Hepatocyte (in vitro differentiated cells): ENCODE data around the gene CXADR. TPM values are rescaled to one million over a fixed set of nuclear protein-coding genes. Genes with fewer than 3 reads are reported as not detected.

ENCODE experiments used
- DNase-seq: peaks from one replicate; pipeline ENCODE4 v3.0.0-alpha.2; 2016; ENCODE audit warnings: low spot score
- H2AFZ ChIP-seq: fragments of 200-600 bp; sonication (generic); 2 replicates; pipeline ENCODE4 v1.6.0; 2016; ENCODE audit warnings: antibody characterized with exemption, mild to moderate bottlenecking
- H3K27ac ChIP-seq: fragments of 200-600 bp; sonication (generic); 2 replicates; pipeline ENCODE4 v1.5.1; 2016; ENCODE audit warnings: mild to moderate bottlenecking
- H3K27me3 ChIP-seq: fragments of 200-600 bp; sonication (generic); 2 replicates; pipeline ENCODE4 v1.6.1; 2016
- H3K36me3 ChIP-seq: fragments of 200-600 bp; sonication (generic); replicated peaks from 2 replicates; pipeline ENCODE4 v1.5.1; 2016; ENCODE audit warnings: low read depth; ENCODE audit not compliant: insufficient read depth
- H3K4me1 ChIP-seq: fragments of 200-600 bp; sonication (generic); 2 replicates; pipeline ENCODE4 v1.5.1; 2016; ENCODE audit warnings: mild to moderate bottlenecking, moderate library complexity; ENCODE audit not compliant: insufficient read depth
- H3K4me2 ChIP-seq: fragments of 200-600 bp; sonication (generic); 2 replicates; pipeline ENCODE4 v1.6.0; 2016
- H3K4me3 ChIP-seq: fragments of 200-600 bp; sonication (generic); 2 replicates; pipeline ENCODE4 v1.5.1; 2016; ENCODE audit warnings: mild to moderate bottlenecking
- H3K79me2 ChIP-seq: fragments of 200-600 bp; sonication (generic); 2 replicates; pipeline ENCODE4 v1.6.0; 2017; ENCODE audit warnings: mild to moderate bottlenecking
- H3K9me2 ChIP-seq: fragments of 200-600 bp; sonication (generic); replicated peaks from 2 replicates; pipeline ENCODE4 v1.6.0; 2017; ENCODE audit warnings: mild to moderate bottlenecking; ENCODE audit not compliant: insufficient read depth
- H3K9me3 ChIP-seq: fragments of 200-600 bp; sonication (generic); 2 replicates; pipeline ENCODE4 v1.5.1; 2016; ENCODE audit warnings: low read depth, mild to moderate bottlenecking
- H4K20me1 ChIP-seq: fragments of 200-600 bp; sonication (generic); 2 replicates; pipeline ENCODE4 v1.6.0; 2016; ENCODE audit warnings: mild to moderate bottlenecking; ENCODE audit not compliant: insufficient read depth, poor library complexity, severe bottlenecking
- EZH2 ChIP-seq: fragments of 200-600 bp; sonication (generic); IDR thresholded peaks from 2 replicates; pipeline ENCODE4 v1.6.1; 2016; ENCODE audit warnings: antibody characterized with exemption, mild to moderate bottlenecking, borderline replicate concordance
- EZH2phosphoT487 ChIP-seq: fragments of 200-600 bp; sonication (generic); IDR thresholded peaks from one replicate; pipeline ENCODE4 v1.6.1; 2018; ENCODE audit warnings: antibody characterized with exemption, mild to moderate bottlenecking, low read depth, moderate library complexity; ENCODE audit not compliant: unreplicated experiment, severe bottlenecking
- WGBS: methylation state at CpG from one replicate; pipeline ENCODE4 v1.1.6; 2016; ENCODE audit warnings: low lambda C conversion rate; ENCODE audit errors: missing lambda C conversion rate; 5-methylcytosine and 5-hydroxymethylcytosine counted together
- polyA plus RNA-seq: library from polyadenylated mRNA; unstranded; fragments of >200 nt; fragmentation: Nextera tagmentation; extraction: Ambion mirVana; gene quantifications from 2 replicates; pipeline ENCODE4 v1.2.1, GENCODE V29; 2016
- total RNA-seq: library from RNA; depleted of rRNA; stranded (reverse); fragments of >200 nt; gene quantifications from 2 replicates; pipeline ENCODE4 v1.2.3, GENCODE V29; 2014
- TF ChIP-seq, protein P1 (sequence below): fragments of 200-600 bp; sonication (generic); IDR thresholded peaks from 2 replicates; pipeline ENCODE4 v1.5.1; 2016; ENCODE audit warnings: antibody characterized with exemption, mild to moderate bottlenecking; ENCODE audit not compliant: poor library complexity

The CXADR gene
- total and polyA plus RNA-seq, 2 experiments from 2014 or later = 75.0 to 93.4 TPM

DNA sequence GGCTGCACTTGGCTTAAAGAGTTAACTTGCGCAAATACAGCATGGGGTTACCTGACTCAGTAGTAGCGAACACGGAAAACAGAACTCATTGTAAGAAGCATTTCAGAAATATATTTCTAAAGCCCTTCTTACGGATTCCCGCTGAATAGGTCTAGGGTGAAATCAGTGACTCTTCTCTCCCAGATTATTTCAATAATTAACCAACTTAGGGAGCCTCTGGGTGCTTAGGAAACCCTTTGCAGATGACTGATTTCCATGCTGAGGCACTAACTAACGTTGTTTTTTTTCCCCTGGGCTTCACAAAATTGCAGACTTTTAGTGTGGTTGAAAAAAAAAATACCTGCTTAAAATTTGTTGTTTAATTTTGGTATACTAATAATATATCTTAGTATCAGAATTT, 59.6 kb downstream of the CXADR start:
- Histone ChIP-seq H3K27me3 (no peaks in the 10 kb centered on the region), H4K20me1 (no peaks in the 10 kb centered on the region), H3K4me2 (no peak overlapping the region), H3K9me2 (no peaks in the 10 kb centered on the region), H3K36me3 (no peaks in the 10 kb centered on the region), H2AFZ (no peak overlapping the region), H3K9me3 (no peaks in the 10 kb centered on the region), H3K27ac (no peak overlapping the region), H3K4me1 (peaks cover 3% of the 10 kb centered on the region), H3K79me2 (no peaks in the 10 kb centered on the region), H3K4me3 (no peak overlapping the region)
- WGBS = 62% methylated on average over 6 of the region's 6 CpGs
- TF ChIP-seq EZH2phosphoT487 = no peak
- no peak for DNase-seq

DNA sequence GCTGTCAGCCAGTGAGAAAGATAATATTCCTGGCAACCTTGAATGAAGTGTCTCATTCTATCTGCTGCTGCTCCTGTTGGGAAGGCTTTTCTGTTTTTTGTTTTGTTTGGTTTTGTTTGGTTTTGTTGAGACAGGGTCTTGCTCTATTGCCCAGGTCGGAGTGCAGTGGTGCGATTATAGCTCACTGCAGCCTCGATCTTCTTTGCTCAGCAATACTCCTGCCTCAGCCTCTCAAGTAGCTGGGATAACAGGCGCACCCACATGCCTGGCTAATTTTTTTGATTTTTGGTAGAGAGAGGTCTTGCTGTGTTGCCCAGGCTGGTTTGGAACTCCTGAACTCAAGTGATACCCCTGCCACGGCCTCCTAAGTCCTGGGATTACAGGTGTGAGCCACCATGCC, 62.2 kb downstream of the CXADR start:
- WGBS = 98% methylated on average over 5 of the region's 5 CpGs
- no peak overlapping the region for H3K4me2 ChIP-seq
- no peaks in the 10 kb centered on the region for H3K36me3 ChIP-seq
- no peak for DNase-seq
- no peaks in the 10 kb centered on the region for H3K9me2 ChIP-seq
- no peaks in the 10 kb centered on the region for H4K20me1 ChIP-seq
- no peak overlapping the region for H3K4me3 ChIP-seq
- TF ChIP-seq EZH2phosphoT487 = no peak
- TF ChIP-seq, protein P1, sequence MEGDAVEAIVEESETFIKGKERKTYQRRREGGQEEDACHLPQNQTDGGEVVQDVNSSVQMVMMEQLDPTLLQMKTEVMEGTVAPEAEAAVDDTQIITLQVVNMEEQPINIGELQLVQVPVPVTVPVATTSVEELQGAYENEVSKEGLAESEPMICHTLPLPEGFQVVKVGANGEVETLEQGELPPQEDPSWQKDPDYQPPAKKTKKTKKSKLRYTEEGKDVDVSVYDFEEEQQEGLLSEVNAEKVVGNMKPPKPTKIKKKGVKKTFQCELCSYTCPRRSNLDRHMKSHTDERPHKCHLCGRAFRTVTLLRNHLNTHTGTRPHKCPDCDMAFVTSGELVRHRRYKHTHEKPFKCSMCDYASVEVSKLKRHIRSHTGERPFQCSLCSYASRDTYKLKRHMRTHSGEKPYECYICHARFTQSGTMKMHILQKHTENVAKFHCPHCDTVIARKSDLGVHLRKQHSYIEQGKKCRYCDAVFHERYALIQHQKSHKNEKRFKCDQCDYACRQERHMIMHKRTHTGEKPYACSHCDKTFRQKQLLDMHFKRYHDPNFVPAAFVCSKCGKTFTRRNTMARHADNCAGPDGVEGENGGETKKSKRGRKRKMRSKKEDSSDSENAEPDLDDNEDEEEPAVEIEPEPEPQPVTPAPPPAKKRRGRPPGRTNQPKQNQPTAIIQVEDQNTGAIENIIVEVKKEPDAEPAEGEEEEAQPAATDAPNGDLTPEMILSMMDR = no peak
- TF ChIP-seq EZH2 = no peak
- peaks cover 3% of the 10 kb centered on the region for H3K4me1 ChIP-seq
- no peaks in the 10 kb centered on the region for H3K9me3 ChIP-seq
- H3K27me3 ChIP-seq = no peaks in the 10 kb centered on the region
- no peak overlapping the region for H3K27ac ChIP-seq
- peaks cover 2% of the 10 kb centered on the region for H3K79me2 ChIP-seq
- no peak overlapping the region for H2AFZ ChIP-seq

DNA sequence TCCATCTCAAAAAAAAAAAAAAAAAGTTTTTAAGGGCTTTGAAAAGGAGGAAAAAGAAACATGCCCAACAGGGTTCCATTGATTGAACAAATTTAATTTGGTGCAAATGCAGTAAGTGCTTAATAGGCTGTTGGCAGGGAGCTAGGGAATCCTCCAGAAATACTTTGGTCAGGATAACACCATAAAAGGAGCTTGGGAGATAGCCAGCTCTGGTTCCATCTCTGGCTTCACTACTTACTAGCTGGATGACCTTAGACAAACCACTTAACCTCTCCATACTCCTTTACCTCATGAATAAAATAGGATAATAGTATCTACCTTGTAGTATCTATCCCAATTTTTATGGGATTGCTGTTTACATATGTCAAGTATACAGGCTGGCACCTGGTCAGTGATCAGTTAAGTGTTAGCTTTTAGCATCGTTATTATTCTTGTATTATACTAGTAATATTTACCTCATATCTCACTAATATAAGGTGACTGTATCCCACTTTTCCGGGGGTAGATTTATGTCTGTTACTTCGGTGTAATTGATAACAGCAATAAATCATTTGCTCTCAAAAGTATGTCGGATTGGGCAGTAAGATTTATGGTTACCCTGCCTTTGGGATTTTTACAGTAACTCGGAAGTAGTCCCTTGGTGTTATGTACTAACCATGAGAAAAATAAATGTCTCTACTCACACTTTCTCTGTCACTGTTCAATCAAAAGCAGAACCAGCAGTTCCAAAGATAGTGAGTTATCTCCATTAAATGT, 63.4 kb downstream of the CXADR start:
- Histone ChIP-seq H3K27ac (no peak overlapping the region), H3K36me3 (no peaks in the 10 kb centered on the region), H3K4me1 (peaks cover 3% of the 10 kb centered on the region), H2AFZ (no peak overlapping the region), H3K27me3 (no peaks in the 10 kb centered on the region), H3K9me2 (no peaks in the 10 kb centered on the region), H3K79me2 (peaks cover 2% of the 10 kb centered on the region), H3K9me3 (no peaks in the 10 kb centered on the region), H3K4me3 (no peak overlapping the region), H4K20me1 (no peaks in the 10 kb centered on the region), H3K4me2 (no peak overlapping the region)
- TF ChIP-seq EZH2 = no peak
- no peak for TF ChIP-seq EZH2phosphoT487
- TF ChIP-seq, protein P1 = no peak
- WGBS = 67% methylated on average over 5 of the region's 5 CpGs
- DNase-seq = no peak

DNA sequence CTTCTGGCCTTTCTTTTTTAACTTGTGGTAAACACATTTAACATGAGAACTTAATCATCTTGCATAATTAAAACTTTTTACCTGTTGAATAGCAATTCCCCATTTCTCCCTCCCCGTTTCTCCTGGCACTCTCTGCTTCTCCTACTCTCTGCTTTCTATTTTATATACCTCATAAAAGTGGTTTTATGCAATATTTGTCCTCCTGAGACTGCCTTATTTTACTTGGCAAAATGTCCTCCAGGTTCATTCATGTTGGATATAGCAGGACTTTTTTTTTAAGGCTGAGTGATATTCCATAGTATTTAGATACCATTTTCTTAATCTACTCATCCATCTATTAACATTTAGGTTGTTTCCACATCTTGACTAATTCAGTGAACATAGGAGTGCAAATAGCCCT, 64.9 kb downstream of the CXADR start:
- Histone ChIP-seq H3K36me3 (no peaks in the 10 kb centered on the region), H3K27ac (no peak overlapping the region), H3K9me3 (no peaks in the 10 kb centered on the region), H3K79me2 (peaks cover 2% of the 10 kb centered on the region), H2AFZ (no peak overlapping the region), H3K4me1 (peaks cover 3% of the 10 kb centered on the region), H3K4me2 (no peak overlapping the region), H3K27me3 (no peaks in the 10 kb centered on the region), H4K20me1 (no peaks in the 10 kb centered on the region), H3K4me3 (no peak overlapping the region), H3K9me2 (no peaks in the 10 kb centered on the region)
- WGBS = 73% methylated on average over 1 of the region's 1 CpG
- DNase-seq = no peak
- TF ChIP-seq EZH2phosphoT487 = no peak
- TF ChIP-seq, protein P1 = no peak
- no peak for TF ChIP-seq EZH2
